WTC11 (cell line): ENCODE measurements around the gene CD5L. TPM values are rescaled to one million over a fixed set of nuclear protein-coding genes. Genes with fewer than 3 reads are reported as not detected.

Experiments
- ATAC-seq: fragments of 200-7000 bp; cut with Tn5 transposase; 2 replicates; pipeline ENCODE4 v1.10.0; 2021; ENCODE audit warnings: mild to moderate bottlenecking, moderate library complexity
- CTCF ChIA-PET: fragments of 300-600 bp; sonication (Branson Sonifier 250); formaldehyde crosslinking; loops from one replicate; lab custom pipeline; 2021; ENCODE audit warnings: antibody characterized with exemption; lab: Charles Lee
- POLR2A ChIA-PET: fragments of 350-600 bp; sonication (Branson Sonifier 250); formaldehyde crosslinking; loops from one replicate; lab custom pipeline; 2021; ENCODE audit warnings: antibody characterized with exemption; lab: Charles Lee
- DNase-seq: peaks from one replicate; pipeline ENCODE4 v3.0.0; 2021; ENCODE audit warnings: low spot score
- H3K27ac Mint-ChIP-seq: 2 replicates; pipeline ENCODE4 v1.8.0; 2021; ENCODE audit warnings: mixed read lengths
- H3K27me3 Mint-ChIP-seq: 2 replicates; pipeline ENCODE4 v1.8.0; 2021; ENCODE audit warnings: low read depth, mild to moderate bottlenecking, moderate library complexity, mixed read lengths
- H3K36me3 Mint-ChIP-seq: 2 replicates; pipeline ENCODE4 v1.8.0; 2021; ENCODE audit warnings: mixed read lengths
- H3K4me1 Mint-ChIP-seq: 2 replicates; pipeline ENCODE4 v1.8.0; 2022; ENCODE audit warnings: mixed read lengths
- H3K4me3 Mint-ChIP-seq: 2 replicates; pipeline ENCODE4 v1.8.0; 2021; ENCODE audit warnings: mild to moderate bottlenecking, moderate library complexity, mixed read lengths
- H3K9me3 Mint-ChIP-seq: 2 replicates; pipeline ENCODE4 v1.8.0; 2021; ENCODE audit warnings: mixed read lengths
- GRHL2 ChIP-seq: fragments of 250-450 bp; sonication (Bioruptor Pico); IDR thresholded peaks from 2 replicates; pipeline ENCODE4 v1.8.0; 2022; ENCODE audit warnings: mild to moderate bottlenecking, moderate library complexity; ENCODE audit not compliant: insufficient replicate concordance, severe bottlenecking
- HMGXB4 ChIP-seq: sonication (generic); formaldehyde crosslinking; IDR thresholded peaks from 2 replicates; pipeline ENCODE4 v1.8.1; 2023; ENCODE audit warnings: mild to moderate bottlenecking, moderate library complexity, missing genetic modification reagents
- JAZF1 ChIP-seq: fragments of 250-450 bp; sonication (Bioruptor Pico); IDR thresholded peaks from 2 replicates; pipeline ENCODE4 v1.9.0; 2021; ENCODE audit warnings: moderate library complexity, mild to moderate bottlenecking, inconsistent platforms
- MAX ChIP-seq: sonication (generic); formaldehyde crosslinking; IDR thresholded peaks from 2 replicates; pipeline ENCODE4 v1.8.0; 2022; ENCODE audit warnings: mild to moderate bottlenecking, missing genetic modification reagents
- MXD4 ChIP-seq: fragments of 250-450 bp; sonication (Bioruptor Pico); IDR thresholded peaks from 2 replicates; pipeline ENCODE4 v1.8.0; 2021; ENCODE audit warnings: mild to moderate bottlenecking, moderate library complexity, borderline replicate concordance
- NFYB ChIP-seq: sonication (generic); formaldehyde crosslinking; conservative IDR thresholded peaks from 2 replicates; pipeline ENCODE4 v1.8.0; 2022; ENCODE audit warnings: low read depth, missing genetic modification reagents
- NR3C1 ChIP-seq: sonication (generic); formaldehyde crosslinking; conservative IDR thresholded peaks from 2 replicates; pipeline ENCODE4 v1.8.1; 2023; ENCODE audit warnings: low read depth, mild to moderate bottlenecking, missing genetic modification reagents
- OVOL2 ChIP-seq: fragments of 250-450 bp; sonication (Bioruptor Pico); IDR thresholded peaks from 2 replicates; pipeline ENCODE4 v1.9.0; 2021; ENCODE audit warnings: mild to moderate bottlenecking, borderline replicate concordance
- RELA ChIP-seq: sonication (generic); formaldehyde crosslinking; IDR thresholded peaks from 2 replicates; pipeline ENCODE4 v1.8.1; 2022; ENCODE audit warnings: missing genetic modification reagents, mild to moderate bottlenecking, borderline replicate concordance
- TP53 ChIP-seq: sonication (generic); formaldehyde crosslinking; IDR thresholded peaks from 2 replicates; pipeline ENCODE4 v1.8.1; 2023; ENCODE audit warnings: mild to moderate bottlenecking, missing genetic modification reagents
- USF1 ChIP-seq: sonication (generic); formaldehyde crosslinking; IDR thresholded peaks from 2 replicates; pipeline ENCODE4 v1.8.0; 2022; ENCODE audit warnings: mild to moderate bottlenecking, missing genetic modification reagents
- ZBTB43 ChIP-seq: sonication (generic); formaldehyde crosslinking; IDR thresholded peaks from 2 replicates; pipeline ENCODE4 v1.8.1; 2023; ENCODE audit warnings: mild to moderate bottlenecking, missing genetic modification reagents
- ZNF138 ChIP-seq: sonication (generic); formaldehyde crosslinking; conservative IDR thresholded peaks from 2 replicates; pipeline ENCODE4 v1.8.1; 2022; ENCODE audit warnings: mild to moderate bottlenecking, moderate library complexity, missing genetic modification reagents
- ZNF219 ChIP-seq: sonication (generic); formaldehyde crosslinking; IDR thresholded peaks from 2 replicates; pipeline ENCODE4 v1.8.0; 2023; ENCODE audit warnings: missing genetic modification reagents, mild to moderate bottlenecking, borderline replicate concordance
- ZNF416 ChIP-seq: fragments of 250-450 bp; sonication (Bioruptor Pico); IDR thresholded peaks from 2 replicates; pipeline ENCODE4 v1.9.0; 2021; ENCODE audit warnings: mild to moderate bottlenecking, inconsistent platforms
- ZNF512 ChIP-seq: sonication (generic); formaldehyde crosslinking; IDR thresholded peaks from 2 replicates; pipeline ENCODE4 v1.8.1; 2022; ENCODE audit warnings: missing genetic modification reagents, borderline replicate concordance
- total RNA-seq: library from RNA; stranded (reverse); gene quantifications from 3 replicates; pipeline ENCODE4 v1.2.3, GENCODE V29; 2021
- TF ChIP-seq, protein P1 (sequence below): fragments of 200-600 bp; IDR thresholded peaks from 2 replicates; pipeline ENCODE4 v1.8.0; 2022; ENCODE audit warnings: antibody characterized with exemption
- TF ChIP-seq, protein P2 (sequence below): sonication (generic); formaldehyde crosslinking; IDR thresholded peaks from 2 replicates; pipeline ENCODE4 v1.8.1; 2023; ENCODE audit warnings: mild to moderate bottlenecking, missing genetic modification reagents, moderate library complexity
- TF ChIP-seq, protein P3 (sequence below): fragments of 250-450 bp; sonication (Bioruptor Pico); conservative IDR thresholded peaks from 2 replicates; pipeline ENCODE4 v1.9.0; 2021; ENCODE audit warnings: mild to moderate bottlenecking
- TF ChIP-seq, protein P4 (sequence below): sonication (generic); formaldehyde crosslinking; conservative IDR thresholded peaks from 2 replicates; pipeline ENCODE4 v1.8.1; 2022; ENCODE audit warnings: mild to moderate bottlenecking, missing genetic modification reagents

Gene CD5L
- total RNA-seq, 1 experiment from 2014 or later: not detected

GRCh38 chr1:157838966-157839365, 2.6 kb downstream of the CD5L start (continued):
- TF ChIP-seq ZBTB43 (CRISPR knock-in tag) (no peak), MAX (CRISPR knock-in tag) (no peak), USF1 (no peak), JAZF1 (no peak), NR3C1 (no peak), TP53 (CRISPR knock-in tag) (no peak), GRHL2 (no peak)
- TF ChIP-seq, protein P1, sequence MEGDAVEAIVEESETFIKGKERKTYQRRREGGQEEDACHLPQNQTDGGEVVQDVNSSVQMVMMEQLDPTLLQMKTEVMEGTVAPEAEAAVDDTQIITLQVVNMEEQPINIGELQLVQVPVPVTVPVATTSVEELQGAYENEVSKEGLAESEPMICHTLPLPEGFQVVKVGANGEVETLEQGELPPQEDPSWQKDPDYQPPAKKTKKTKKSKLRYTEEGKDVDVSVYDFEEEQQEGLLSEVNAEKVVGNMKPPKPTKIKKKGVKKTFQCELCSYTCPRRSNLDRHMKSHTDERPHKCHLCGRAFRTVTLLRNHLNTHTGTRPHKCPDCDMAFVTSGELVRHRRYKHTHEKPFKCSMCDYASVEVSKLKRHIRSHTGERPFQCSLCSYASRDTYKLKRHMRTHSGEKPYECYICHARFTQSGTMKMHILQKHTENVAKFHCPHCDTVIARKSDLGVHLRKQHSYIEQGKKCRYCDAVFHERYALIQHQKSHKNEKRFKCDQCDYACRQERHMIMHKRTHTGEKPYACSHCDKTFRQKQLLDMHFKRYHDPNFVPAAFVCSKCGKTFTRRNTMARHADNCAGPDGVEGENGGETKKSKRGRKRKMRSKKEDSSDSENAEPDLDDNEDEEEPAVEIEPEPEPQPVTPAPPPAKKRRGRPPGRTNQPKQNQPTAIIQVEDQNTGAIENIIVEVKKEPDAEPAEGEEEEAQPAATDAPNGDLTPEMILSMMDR: no peak
- TF ChIP-seq, protein P2, sequence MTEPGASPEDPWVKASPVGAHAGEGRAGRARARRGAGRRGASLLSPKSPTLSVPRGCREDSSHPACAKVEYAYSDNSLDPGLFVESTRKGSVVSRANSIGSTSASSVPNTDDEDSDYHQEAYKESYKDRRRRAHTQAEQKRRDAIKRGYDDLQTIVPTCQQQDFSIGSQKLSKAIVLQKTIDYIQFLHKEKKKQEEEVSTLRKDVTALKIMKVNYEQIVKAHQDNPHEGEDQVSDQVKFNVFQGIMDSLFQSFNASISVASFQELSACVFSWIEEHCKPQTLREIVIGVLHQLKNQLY (CRISPR knock-in tag): no peak

GRCh38 chr1:157834430-157834829, 7.2 kb downstream of the CD5L start:
- H3K9me3 Mint-ChIP-seq: peaks cover 12% of the 10 kb centered on the region
- no peaks in the 10 kb centered on the region for H3K4me1 Mint-ChIP-seq
- DNase-seq (no peak), ATAC-seq (no peak)
- no peak overlapping the region for H3K27ac Mint-ChIP-seq
- no peak overlapping the region for H3K4me3 Mint-ChIP-seq
- H3K27me3 Mint-ChIP-seq: no peaks in the 10 kb centered on the region; the same call in 1 of the 2 replicates
- ChIA-PET CTCF (interaction anchor here (0.8 kb wide), 1 partner anchor 126 kb away, joined by 3 read pairs; no protein-coding TSS in a partner anchor), POLR2A (no interaction called here)
- no peaks in the 10 kb centered on the region for H3K36me3 Mint-ChIP-seq
- TF ChIP-seq, protein P3, sequence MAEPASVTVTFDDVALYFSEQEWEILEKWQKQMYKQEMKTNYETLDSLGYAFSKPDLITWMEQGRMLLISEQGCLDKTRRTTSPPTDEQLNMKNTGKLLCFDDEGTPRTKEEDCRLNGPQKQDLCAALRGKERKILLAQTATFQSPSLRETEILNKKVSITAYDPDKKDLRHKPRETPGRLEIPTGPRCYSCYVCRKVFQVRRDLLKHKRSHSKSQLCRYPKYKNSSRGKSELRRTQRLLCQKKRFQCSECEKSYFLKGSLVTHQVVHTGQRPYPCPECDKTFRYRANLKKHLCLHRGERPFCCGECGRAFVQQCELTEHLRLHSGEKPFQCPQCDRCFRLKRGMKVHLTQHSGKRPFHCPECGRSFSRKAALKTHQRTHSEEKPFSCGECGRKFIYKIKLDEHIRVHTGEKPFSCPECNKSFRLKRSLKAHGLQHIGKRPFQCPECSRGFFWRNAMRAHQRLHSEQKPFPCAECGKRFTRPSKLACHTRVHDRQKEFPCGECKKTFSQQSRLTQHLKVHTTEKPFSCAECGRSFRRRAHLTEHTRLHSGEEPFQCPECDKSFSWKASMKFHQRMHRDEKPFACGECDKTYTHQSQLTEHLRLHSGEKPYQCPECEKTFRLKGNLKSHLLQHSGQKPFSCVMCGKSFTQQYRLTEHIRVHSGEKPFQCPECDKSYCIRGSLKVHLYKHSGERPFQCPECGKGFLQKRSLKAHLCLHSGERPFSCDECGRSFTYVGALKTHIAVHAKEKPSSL (CRISPR knock-in tag): no peak
- no peak for TF ChIP-seq USF1
- no peak for TF ChIP-seq HMGXB4 (CRISPR knock-in tag)
- TF ChIP-seq, protein P1: no peak
- TF ChIP-seq ZNF512 (CRISPR knock-in tag): no peak
- TF ChIP-seq ZNF219 (CRISPR knock-in tag): no peak
- TF ChIP-seq, protein P4, sequence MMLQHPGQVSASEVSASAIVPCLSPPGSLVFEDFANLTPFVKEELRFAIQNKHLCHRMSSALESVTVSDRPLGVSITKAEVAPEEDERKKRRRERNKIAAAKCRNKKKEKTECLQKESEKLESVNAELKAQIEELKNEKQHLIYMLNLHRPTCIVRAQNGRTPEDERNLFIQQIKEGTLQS (CRISPR knock-in tag): no peak
- no peak for TF ChIP-seq OVOL2 (CRISPR knock-in tag)
- no peak for TF ChIP-seq MXD4 (CRISPR knock-in tag)
- TF ChIP-seq RELA (CRISPR knock-in tag): no peak
- no peak for TF ChIP-seq NFYB
- TF ChIP-seq ZNF138: no peak
- TF ChIP-seq ZNF416 (CRISPR knock-in tag): no peak
- no peak for TF ChIP-seq NR3C1
